ENCODE measurements around the gene DCPS.

- no peak for TF ChIP-seq CTCF (IDR thresholded peaks at IDR 0.05)
- no peak for TF ChIP-seq IRF1 (CRISPR knock-in tag; IDR thresholded peaks at IDR 0.05)
- no peak for TF ChIP-seq GABPB1 (CRISPR knock-in tag; IDR thresholded peaks at IDR 0.05)
- TF ChIP-seq ATF3 (CRISPR knock-in tag; conservative IDR thresholded peaks at IDR 0.05) = no peak
- no peak for TF ChIP-seq SMAD3 (CRISPR knock-in tag; IDR thresholded peaks at IDR 0.05; ENCODE audit: borderline replicate concordance)
These were observed 90.2 kb downstream of the DCPS start for GRCh38 chr11:126394036-126394435.
